Measurements from ENCODE around the gene ASB9.

DNA sequence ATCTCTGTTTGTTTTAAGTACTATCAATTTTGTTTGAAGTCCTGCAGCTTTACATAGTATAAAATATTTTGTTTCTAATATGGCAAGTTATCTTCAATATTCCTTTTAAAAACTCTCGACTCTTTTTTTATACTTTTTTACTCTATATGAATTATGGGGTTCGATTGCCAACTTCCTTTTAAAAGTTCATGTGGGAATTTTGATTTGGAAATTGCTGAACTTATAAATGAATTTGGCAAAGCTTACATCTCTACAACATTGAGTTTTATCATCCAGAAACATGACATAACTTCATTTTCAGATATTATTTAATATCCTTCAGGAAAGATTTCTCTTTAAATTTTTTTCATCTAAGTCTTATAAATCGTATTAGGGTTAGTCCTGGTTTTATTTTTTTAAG, 60.8 kb downstream of the ASB9 start:
- TF ChIP-seq, protein P1, sequence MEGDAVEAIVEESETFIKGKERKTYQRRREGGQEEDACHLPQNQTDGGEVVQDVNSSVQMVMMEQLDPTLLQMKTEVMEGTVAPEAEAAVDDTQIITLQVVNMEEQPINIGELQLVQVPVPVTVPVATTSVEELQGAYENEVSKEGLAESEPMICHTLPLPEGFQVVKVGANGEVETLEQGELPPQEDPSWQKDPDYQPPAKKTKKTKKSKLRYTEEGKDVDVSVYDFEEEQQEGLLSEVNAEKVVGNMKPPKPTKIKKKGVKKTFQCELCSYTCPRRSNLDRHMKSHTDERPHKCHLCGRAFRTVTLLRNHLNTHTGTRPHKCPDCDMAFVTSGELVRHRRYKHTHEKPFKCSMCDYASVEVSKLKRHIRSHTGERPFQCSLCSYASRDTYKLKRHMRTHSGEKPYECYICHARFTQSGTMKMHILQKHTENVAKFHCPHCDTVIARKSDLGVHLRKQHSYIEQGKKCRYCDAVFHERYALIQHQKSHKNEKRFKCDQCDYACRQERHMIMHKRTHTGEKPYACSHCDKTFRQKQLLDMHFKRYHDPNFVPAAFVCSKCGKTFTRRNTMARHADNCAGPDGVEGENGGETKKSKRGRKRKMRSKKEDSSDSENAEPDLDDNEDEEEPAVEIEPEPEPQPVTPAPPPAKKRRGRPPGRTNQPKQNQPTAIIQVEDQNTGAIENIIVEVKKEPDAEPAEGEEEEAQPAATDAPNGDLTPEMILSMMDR (IDR thresholded peaks at IDR 0.05; ENCODE audit: low read depth, low read length), result no peak
- TF ChIP-seq EZH2phosphoT487 (IDR thresholded peaks at IDR 0.05; ENCODE audit: low read depth), result no peak
